Measurements from ENCODE around the gene KREMEN2.
A peak's percentile ranks its signal among the peaks of the same experiment; 100 is the strongest.

The KREMEN2 gene

DNA sequence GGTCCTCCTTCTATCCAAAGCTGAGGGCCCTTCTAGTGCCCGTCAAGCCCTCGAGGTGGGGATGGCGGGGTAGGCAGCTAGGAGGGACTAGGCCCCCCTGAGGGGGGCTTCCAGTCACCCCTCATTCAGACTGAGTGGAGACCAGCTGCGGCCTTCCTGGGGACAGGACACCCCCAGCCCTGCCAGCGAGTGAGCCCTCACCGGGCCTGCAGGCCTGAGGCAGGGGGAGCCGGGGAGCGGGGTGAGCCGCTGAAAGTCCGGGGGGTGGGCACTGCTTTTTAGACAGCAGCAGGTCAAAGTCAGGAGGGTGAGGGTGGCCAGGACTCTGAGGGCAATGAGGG, 8.7 kb upstream of the KREMEN2 start:
- no peaks in the 10 kb centered on the region for H3K36me3 ChIP-seq (ENCODE audit: control insufficient read depth, insufficient read depth, low read length)
- no peak overlapping the region for H3K9ac ChIP-seq (ENCODE audit: low read depth, low read length)
- no peak overlapping the region for H3K4me3 ChIP-seq (ENCODE audit: low read depth, low read length)
- no peaks in the 10 kb centered on the region for H3K9me3 ChIP-seq (ENCODE audit: control insufficient read depth, insufficient read depth, low read length)
- H3K27me3 ChIP-seq (ENCODE audit: control insufficient read depth, insufficient read depth, low read length): no peaks in the 10 kb centered on the region
- no peak overlapping the region for H3K27ac ChIP-seq (ENCODE audit: low read depth, low read length)
- H3K4me1 ChIP-seq (ENCODE audit: control insufficient read depth, insufficient read depth, low read length): peaks cover 13% of the 10 kb centered on the region

DNA sequence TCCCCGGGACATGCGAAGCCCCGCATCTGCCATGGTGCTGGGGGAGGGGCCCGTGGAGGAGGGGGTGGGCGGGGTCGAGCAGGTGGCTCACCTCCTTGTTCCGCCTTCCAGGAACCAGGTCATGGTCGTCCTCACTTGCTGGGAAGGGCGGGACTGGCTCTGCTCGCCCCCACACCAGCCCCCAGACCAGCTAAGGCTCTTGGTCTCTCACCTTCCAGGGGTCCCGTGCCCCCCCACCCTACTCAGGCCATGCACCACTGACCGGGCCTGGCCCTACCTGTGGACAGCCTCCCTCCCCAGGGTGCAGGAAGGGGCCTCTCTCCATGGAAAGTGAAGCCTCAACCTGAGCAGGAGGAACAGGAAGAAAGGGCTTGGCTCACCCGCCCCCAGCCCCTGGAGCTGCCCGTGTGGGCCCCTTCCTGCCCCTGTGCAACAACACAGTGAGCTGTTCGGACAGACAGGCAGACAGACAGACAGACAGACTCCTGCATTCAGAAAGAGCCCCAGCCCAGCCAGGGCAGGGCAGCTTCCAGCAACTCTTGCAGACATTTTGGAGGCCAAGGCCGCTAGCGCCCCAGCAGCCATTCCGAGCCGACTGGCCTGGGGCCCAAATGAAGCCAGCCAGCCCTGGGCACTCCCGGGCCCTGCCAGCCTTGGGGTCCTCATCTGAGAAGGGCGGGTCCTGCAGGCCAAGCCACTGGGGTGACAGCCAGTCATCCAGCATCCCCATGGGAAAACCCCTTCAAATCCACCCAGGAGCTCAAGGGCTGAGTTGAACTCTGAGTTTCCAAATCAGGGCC, 8.1 kb upstream of the KREMEN2 start:
- H3K9me3 ChIP-seq (ENCODE audit: control insufficient read depth, insufficient read depth, low read length): no peaks in the 10 kb centered on the region
- peaks cover 13% of the 10 kb centered on the region for H3K4me1 ChIP-seq (ENCODE audit: control insufficient read depth, insufficient read depth, low read length)
- H3K9ac ChIP-seq (ENCODE audit: low read depth, low read length): no peak overlapping the region
- no peak overlapping the region for H3K27ac ChIP-seq (ENCODE audit: low read depth, low read length)
- H3K36me3 ChIP-seq (ENCODE audit: control insufficient read depth, insufficient read depth, low read length): no peaks in the 10 kb centered on the region
- H3K4me3 ChIP-seq (ENCODE audit: low read depth, low read length): no peak overlapping the region
- H3K27me3 ChIP-seq (ENCODE audit: control insufficient read depth, insufficient read depth, low read length): no peaks in the 10 kb centered on the region

DNA sequence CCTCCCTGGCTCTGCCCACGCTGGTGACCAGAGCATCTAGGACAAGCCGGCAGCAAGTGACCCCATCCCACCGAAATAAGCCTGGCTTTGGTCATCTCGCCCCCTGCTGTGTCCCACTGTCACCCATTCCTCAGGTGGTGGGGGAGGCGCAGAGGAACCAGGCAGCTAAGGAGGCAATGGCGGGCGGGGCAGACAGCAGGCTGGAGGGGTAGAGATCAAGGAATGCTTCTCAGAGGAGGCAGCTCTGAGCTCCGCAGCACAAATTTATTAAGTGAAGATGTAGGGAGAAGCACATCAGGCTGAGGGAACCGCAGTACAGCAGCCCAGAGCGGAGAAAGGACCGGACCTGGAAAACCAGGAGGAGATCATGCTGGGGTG, 7.5 kb upstream of the KREMEN2 start:
- H3K27ac ChIP-seq (ENCODE audit: low read depth, low read length): no peak overlapping the region
- H3K27me3 ChIP-seq (ENCODE audit: control insufficient read depth, insufficient read depth, low read length): no peaks in the 10 kb centered on the region
- H3K4me1 ChIP-seq (ENCODE audit: control insufficient read depth, insufficient read depth, low read length): peaks cover 13% of the 10 kb centered on the region
- no peak overlapping the region for H3K9ac ChIP-seq (ENCODE audit: low read depth, low read length)
- no peaks in the 10 kb centered on the region for H3K9me3 ChIP-seq (ENCODE audit: control insufficient read depth, insufficient read depth, low read length)
- H3K4me3 ChIP-seq (ENCODE audit: low read depth, low read length): no peak overlapping the region
- no peaks in the 10 kb centered on the region for H3K36me3 ChIP-seq (ENCODE audit: control insufficient read depth, insufficient read depth, low read length)

- Histone ChIP-seq H3K36me3 (ENCODE audit: control insufficient read depth, insufficient read depth, low read length) (no peaks in the 10 kb centered on the region), H3K4me1 (ENCODE audit: control insufficient read depth, insufficient read depth, low read length) (peaks cover 22% of the 10 kb centered on the region), H3K27ac (ENCODE audit: low read depth, low read length) (no peak overlapping the region), H3K4me3 (ENCODE audit: low read depth, low read length) (no peak overlapping the region), H3K27me3 (ENCODE audit: control insufficient read depth, insufficient read depth, low read length) (peaks cover 8% of the 10 kb centered on the region), H3K9me3 (ENCODE audit: control insufficient read depth, insufficient read depth, low read length) (no peaks in the 10 kb centered on the region), H3K9ac (ENCODE audit: low read depth, low read length) (no peak overlapping the region)
Observed at GRCh38 chr16:2959206-2959605, 4.9 kb upstream of the KREMEN2 start.

DNA sequence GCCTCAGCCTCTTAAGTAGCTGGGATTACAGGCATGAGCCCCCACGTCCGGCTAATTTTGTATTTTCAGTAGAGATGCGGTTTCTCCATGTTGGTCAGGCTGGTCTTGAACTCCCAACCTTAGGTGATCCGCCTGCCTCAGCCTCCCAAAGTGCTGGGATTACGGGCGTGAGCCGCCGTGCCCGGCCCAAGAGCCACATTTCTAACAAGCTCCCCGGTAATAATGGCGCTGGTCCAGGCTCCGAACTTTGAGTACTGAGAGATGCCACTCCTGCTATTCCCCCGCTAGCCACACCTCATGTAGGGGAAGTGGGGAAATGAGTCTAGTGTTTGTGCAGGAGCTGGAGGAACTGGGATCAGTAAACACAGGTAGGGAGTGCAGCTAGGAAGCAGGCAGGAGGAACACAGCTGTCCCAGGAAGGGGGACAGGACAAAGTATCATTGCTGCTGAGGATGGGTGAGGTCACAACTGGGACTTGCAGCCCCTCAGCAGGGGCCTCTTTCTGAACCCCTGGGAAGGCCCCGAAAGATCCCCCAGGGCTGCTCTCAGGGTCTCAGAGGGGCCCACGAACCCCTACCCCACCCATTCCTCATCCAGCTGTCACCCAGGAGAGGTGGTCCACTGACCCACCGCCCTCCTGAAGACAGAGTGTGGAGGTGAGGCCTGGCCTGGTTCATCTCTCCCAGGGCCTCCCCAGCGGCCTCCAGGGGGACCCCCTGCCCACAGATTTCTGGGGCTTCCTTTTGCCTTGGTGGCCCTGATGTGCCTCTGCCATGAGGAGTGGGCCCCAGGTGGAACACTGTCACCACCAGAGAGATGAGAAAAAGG, 3.7 kb upstream of the KREMEN2 start:
- peaks cover 8% of the 10 kb centered on the region for H3K27me3 ChIP-seq (ENCODE audit: control insufficient read depth, insufficient read depth, low read length)
- no peaks in the 10 kb centered on the region for H3K36me3 ChIP-seq (ENCODE audit: control insufficient read depth, insufficient read depth, low read length)
- H3K9ac ChIP-seq (ENCODE audit: low read depth, low read length): no peak overlapping the region
- no peaks in the 10 kb centered on the region for H3K9me3 ChIP-seq (ENCODE audit: control insufficient read depth, insufficient read depth, low read length)
- no peak overlapping the region for H3K27ac ChIP-seq (ENCODE audit: low read depth, low read length)
- H3K4me1 ChIP-seq (ENCODE audit: control insufficient read depth, insufficient read depth, low read length): peaks cover 20% of the 10 kb centered on the region
- no peak overlapping the region for H3K4me3 ChIP-seq (ENCODE audit: low read depth, low read length)

DNA sequence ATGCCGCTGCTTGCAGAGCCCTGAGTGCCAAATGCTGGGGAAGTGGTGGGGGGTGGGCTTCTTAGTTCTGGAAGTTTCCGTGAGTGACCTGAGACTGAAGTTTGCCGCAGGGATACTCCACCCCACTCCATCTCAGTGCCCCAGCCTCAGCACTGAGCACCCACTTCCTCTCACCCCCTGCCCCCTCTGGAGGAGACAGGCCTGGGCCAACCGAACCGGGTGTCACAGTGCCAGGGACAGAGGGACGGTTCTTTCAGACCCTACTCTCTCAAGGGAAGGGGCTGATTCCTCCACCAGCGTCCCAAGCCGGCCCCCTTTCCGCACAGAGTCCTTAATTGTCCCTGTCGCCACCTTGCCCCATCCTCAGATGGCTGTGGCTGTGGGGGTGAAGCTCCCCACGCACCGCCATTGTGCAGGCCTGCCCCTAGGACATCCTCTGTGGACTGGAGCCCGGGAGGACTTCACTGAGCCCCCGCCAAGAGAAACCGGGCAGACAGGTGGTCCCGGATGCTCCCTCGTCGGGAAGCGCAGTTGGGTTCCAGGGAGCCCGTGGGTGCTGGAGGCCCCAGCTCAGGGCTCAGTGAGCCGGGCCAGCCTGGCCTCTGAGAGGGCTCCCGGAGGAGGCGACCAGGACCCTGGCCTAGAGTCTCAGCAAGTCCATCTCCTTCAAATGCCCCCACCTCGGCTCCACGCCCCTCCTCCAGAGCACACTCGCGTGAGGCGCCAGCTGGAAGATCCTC, 1.6 kb upstream of the KREMEN2 start:
- peaks cover 26% of the 10 kb centered on the region for H3K27me3 ChIP-seq (ENCODE audit: control insufficient read depth, insufficient read depth, low read length)
- H3K9ac ChIP-seq (ENCODE audit: low read depth, low read length): no peak overlapping the region
- no peak overlapping the region for H3K27ac ChIP-seq (ENCODE audit: low read depth, low read length)
- H3K9me3 ChIP-seq (ENCODE audit: control insufficient read depth, insufficient read depth, low read length): no peaks in the 10 kb centered on the region
- 0 out of 2 replicates have a peak, but pooled peaks cover 11% of the 10 kb centered on the region for H3K4me1 ChIP-seq (ENCODE audit: control insufficient read depth, insufficient read depth, low read length)
- no peaks in the 10 kb centered on the region for H3K36me3 ChIP-seq (ENCODE audit: control insufficient read depth, insufficient read depth, low read length)
- peak overlapping the region; percentile 69; the same call in 1 of the 2 replicates for H3K4me3 ChIP-seq (ENCODE audit: low read depth, low read length)

DNA sequence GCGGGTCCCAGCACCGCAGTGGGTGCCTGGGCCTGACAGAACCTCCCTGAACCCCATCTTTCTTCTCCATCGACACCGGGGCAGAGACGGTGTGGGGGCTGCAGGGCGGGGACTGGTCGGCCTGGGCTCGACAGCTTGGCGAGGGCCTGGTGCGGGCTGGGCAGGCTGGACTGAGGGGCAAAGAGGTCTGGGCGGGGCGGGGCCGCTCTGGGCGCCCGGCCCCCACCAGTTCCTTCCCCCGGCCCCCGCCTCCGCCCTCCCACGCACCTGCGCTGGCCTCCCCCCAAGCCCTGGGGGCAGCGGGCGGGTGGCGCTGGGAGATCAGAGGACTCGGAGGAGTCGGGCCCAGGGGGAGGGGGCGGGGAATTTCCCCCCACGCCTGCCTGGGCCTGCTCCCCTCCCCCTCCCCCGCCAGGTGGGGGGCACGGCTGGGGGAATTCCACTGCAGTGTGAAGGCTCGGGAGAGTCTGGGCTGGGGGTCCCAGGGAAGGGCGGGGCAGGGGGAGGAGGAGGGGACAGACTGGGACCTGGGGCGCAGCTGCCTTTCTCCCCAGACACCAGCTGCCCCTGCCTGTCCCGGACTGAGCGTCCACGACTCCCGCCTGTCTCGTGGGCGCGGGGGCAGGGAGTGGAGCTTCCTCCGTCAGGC, 877 bp upstream of the KREMEN2 start:
- Histone ChIP-seq H3K27ac (ENCODE audit: low read depth, low read length) (peak overlapping the region; percentile 66), H3K4me1 (ENCODE audit: control insufficient read depth, insufficient read depth, low read length) (0 out of 2 replicates have a peak, but pooled peaks cover 11% of the 10 kb centered on the region), H3K4me3 (ENCODE audit: low read depth, low read length) (peak overlapping the region; percentile 69), H3K9me3 (ENCODE audit: control insufficient read depth, insufficient read depth, low read length) (no peaks in the 10 kb centered on the region), H3K27me3 (ENCODE audit: control insufficient read depth, insufficient read depth, low read length) (peaks cover 33% of the 10 kb centered on the region), H3K9ac (ENCODE audit: low read depth, low read length) (no peak overlapping the region), H3K36me3 (ENCODE audit: control insufficient read depth, insufficient read depth, low read length) (no peaks in the 10 kb centered on the region)

DNA sequence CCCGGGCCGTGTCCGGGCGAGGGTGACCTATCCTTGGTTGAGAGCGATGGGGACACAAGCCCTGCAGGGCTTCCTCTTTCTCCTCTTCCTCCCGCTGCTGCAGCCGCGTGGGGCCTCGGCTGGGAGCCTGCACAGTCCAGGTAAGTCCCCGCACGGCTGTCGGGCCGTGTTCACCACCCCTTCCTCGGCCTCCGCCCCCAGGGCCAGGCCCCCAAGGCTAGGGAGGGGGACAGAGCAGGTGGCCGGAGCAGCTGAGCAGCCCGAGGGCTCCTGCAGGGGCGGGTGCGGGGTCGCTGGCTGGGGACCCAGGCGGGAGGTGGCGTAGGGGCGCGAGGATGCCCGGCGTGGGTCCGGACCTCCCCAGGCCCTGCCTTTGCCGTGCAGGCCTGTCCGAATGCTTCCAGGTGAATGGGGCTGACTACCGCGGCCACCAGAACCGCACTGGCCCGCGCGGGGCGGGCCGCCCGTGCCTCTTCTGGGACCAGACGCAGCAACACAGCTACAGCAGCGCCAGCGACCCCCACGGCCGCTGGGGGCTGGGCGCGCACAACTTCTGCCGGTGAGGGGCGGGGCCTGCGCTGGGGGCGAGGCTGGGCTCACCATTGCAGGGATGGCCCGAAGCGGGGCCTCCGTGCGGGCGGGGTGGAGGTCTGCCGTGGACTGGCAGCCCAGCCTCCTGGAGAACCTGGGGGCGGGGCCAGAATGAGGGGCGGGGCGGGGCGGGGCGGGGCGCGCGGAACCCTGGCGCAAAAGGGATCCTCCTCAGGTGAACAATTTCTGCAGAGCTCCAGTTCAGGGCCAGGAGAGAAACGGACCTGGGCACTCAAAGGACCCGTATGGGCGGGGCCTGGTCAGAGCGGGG, 631 bp downstream of the KREMEN2 start:
- Histone ChIP-seq H3K27ac (ENCODE audit: low read depth, low read length) (peak overlapping the region; percentile 66), H3K4me1 (ENCODE audit: control insufficient read depth, insufficient read depth, low read length) (peaks cover 11% of the 10 kb centered on the region; the same call in 1 of the 2 replicates)

DNA sequence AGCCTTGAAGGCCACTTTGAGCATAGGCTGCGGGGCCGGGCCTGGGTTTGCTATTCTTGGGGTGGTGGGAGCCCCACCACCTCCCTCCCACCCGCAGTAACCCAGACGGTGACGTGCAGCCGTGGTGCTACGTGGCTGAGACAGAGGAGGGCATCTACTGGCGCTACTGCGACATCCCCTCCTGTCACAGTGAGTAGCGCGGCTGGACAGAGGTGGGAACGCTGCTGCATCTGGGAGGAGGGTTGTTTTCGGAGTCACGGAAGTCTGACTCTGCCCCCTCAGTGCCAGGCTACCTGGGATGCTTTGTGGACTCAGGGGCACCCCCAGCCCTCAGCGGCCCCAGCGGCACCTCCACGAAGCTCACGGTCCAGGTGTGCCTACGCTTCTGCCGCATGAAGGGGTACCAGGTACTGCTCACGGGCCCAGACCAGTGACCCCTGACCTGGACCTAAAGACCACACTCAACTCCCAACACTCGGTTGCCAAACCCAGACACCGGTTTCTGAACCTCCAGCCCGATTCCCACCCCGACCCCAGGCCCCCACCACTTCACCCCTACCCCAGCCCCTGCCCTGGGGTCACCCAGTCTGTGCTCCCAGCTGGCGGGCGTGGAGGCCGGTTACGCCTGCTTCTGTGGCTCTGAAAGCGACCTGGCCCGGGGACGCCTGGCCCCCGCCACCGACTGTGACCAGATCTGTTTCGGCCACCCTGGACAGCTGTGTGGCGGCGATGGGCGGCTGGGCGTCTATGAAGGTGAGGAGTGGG, 2.1 kb downstream of the KREMEN2 start:
- Histone ChIP-seq H3K9me3 (ENCODE audit: control insufficient read depth, insufficient read depth, low read length) (no peaks in the 10 kb centered on the region), H3K4me1 (ENCODE audit: control insufficient read depth, insufficient read depth, low read length) (peaks cover 19% of the 10 kb centered on the region; the same call in 1 of the 2 replicates), H3K4me3 (ENCODE audit: low read depth, low read length) (no peak overlapping the region; the same call in 1 of the 2 replicates), H3K9ac (ENCODE audit: low read depth, low read length) (no peak overlapping the region), H3K27ac (ENCODE audit: low read depth, low read length) (no peak overlapping the region), H3K36me3 (ENCODE audit: control insufficient read depth, insufficient read depth, low read length) (peaks cover 1% of the 10 kb centered on the region), H3K27me3 (ENCODE audit: control insufficient read depth, insufficient read depth, low read length) (peaks cover 38% of the 10 kb centered on the region)

More for the DNA sequence above, 631 bp downstream of the KREMEN2 start:
- H3K36me3 ChIP-seq (ENCODE audit: control insufficient read depth, insufficient read depth, low read length): no peaks in the 10 kb centered on the region
- H3K9ac ChIP-seq (ENCODE audit: low read depth, low read length): no peak overlapping the region
- peaks cover 38% of the 10 kb centered on the region for H3K27me3 ChIP-seq (ENCODE audit: control insufficient read depth, insufficient read depth, low read length)
- H3K9me3 ChIP-seq (ENCODE audit: control insufficient read depth, insufficient read depth, low read length): no peaks in the 10 kb centered on the region
- H3K4me3 ChIP-seq (ENCODE audit: low read depth, low read length): peak overlapping the region; percentile 69

All from HUES48 (cell line).